ENCODE data around the gene EDC3.
"Not testable (repeated sequence)": the region's sequence is repeated elsewhere in the genome, so short reads cannot be mapped to it uniquely, and the experiment has no call there.

GRCh38 chr15:74629696-74630095 lies 66.1 kb downstream of the EDC3 start:
- not testable (repeated sequence) for TF ChIP-seq CTCF (IDR thresholded peaks at IDR 0.05); ZFX (IDR thresholded peaks at IDR 0.05; ENCODE audit: borderline replicate concordance)

Data from 22Rv1 (cell line).